SU-DHL-6 (cell line): ENCODE data around the gene NR1H4.

ENCODE experiments used
- H2AFZ ChIP-seq: fragments of 200-600 bp; sonication (generic); 2 replicates; pipeline ENCODE4 v1.6.1; 2014; ENCODE audit warnings: low read depth, mild to moderate bottlenecking, moderate library complexity, mixed read lengths, antibody characterized with exemption, low read length; ENCODE audit not compliant: severe bottlenecking
- H3F3A ChIP-seq: fragments of 200-600 bp; shearing (Covaris generic); 2 replicates; pipeline ENCODE4 v1.6.0; 2016; ENCODE audit warnings: antibody characterized with exemption, mild to moderate bottlenecking; ENCODE audit not compliant: insufficient read depth
- H3K27ac ChIP-seq: fragments of 200-600 bp; sonication (generic); 2 replicates; pipeline ENCODE4 v1.5.1; 2016; ENCODE audit warnings: low read depth, mild to moderate bottlenecking, low read length, moderate library complexity, mixed read lengths
- H3K27me3 ChIP-seq: fragments of 200-600 bp; sonication (generic), shearing (Covaris generic); 2 replicates; pipeline ENCODE4 v1.6.0; 2014; ENCODE audit warnings: mild to moderate bottlenecking, low read length
- H3K36me3 ChIP-seq: fragments of 200-600 bp; sonication (generic); 2 replicates; pipeline ENCODE4 v1.6.1; 2014; ENCODE audit warnings: mild to moderate bottlenecking, low read length, mixed read lengths
- H3K4me2 ChIP-seq: fragments of 300-600, 200-600 bp; shearing (Covaris generic), sonication (generic); 2 replicates; pipeline ENCODE4 v1.6.0; 2014; ENCODE audit warnings: low read length, low read depth, mild to moderate bottlenecking; ENCODE audit not compliant: poor library complexity, severe bottlenecking
- H3K4me3 ChIP-seq: fragments of 200-600 bp; sonication (generic); 2 replicates; pipeline ENCODE4 v1.5.1; 2014; ENCODE audit warnings: antibody characterized with exemption, low read length, mild to moderate bottlenecking, mixed read lengths; ENCODE audit not compliant: insufficient read depth, poor library complexity, severe bottlenecking
- H3K79me2 ChIP-seq: fragments of 200-600 bp; sonication (generic); 2 replicates; pipeline ENCODE4 v1.6.1; 2014; ENCODE audit warnings: mild to moderate bottlenecking, low read length, moderate library complexity; ENCODE audit not compliant: insufficient read depth
- H3K9ac ChIP-seq: fragments of 200-600 bp; sonication (generic); 2 replicates; pipeline ENCODE4 v1.7.0; 2014; ENCODE audit warnings: mild to moderate bottlenecking, low read length
- H3K9me2 ChIP-seq: fragments of 200-600 bp; sonication (generic); replicated peaks from 2 replicates; pipeline ENCODE4 v1.6.1; 2014; ENCODE audit warnings: low read length; ENCODE audit not compliant: insufficient read depth
- H3K9me3 ChIP-seq: fragments of 200-600 bp; sonication (generic); 2 replicates; pipeline ENCODE4 v1.6.1; 2014; ENCODE audit warnings: low read length, mixed read lengths; ENCODE audit not compliant: insufficient read depth
- H4K20me1 ChIP-seq: fragments of 200-600 bp; sonication (generic); 2 replicates; pipeline ENCODE4 v1.6.1; 2014; ENCODE audit warnings: low read depth, mild to moderate bottlenecking, antibody characterized with exemption, low read length, moderate library complexity, mixed read lengths
- CTCF ChIP-seq: fragments of 200-600 bp; sonication (generic); IDR thresholded peaks from one replicate; pipeline ENCODE4 v1.5.1; 2017; ENCODE audit warnings: antibody characterized with exemption, mild to moderate bottlenecking, low read length, moderate library complexity; ENCODE audit not compliant: insufficient read depth, poor library complexity, severe bottlenecking
- EZH2phosphoT487 ChIP-seq: fragments of 200-600 bp; sonication (generic), shearing (Covaris generic); conservative IDR thresholded peaks from 2 replicates; pipeline ENCODE4 v1.6.1; 2018; ENCODE audit warnings: mild to moderate bottlenecking, antibody characterized with exemption, low read length, moderate library complexity, mixed read lengths

NR1H4 gene

GRCh38 chr12:100534625-100535227 lies 61.1 kb downstream of the NR1H4 start:
- Histone ChIP-seq H2AFZ (no peak overlapping the region), H3K36me3 (no peaks in the 10 kb centered on the region), H3K9ac (no peak overlapping the region), H3K27me3 (no peaks in the 10 kb centered on the region), H3F3A (no peaks in the 10 kb centered on the region), H3K9me3 (no peaks in the 10 kb centered on the region), H3K27ac (no peak overlapping the region), H3K4me2 (no peak overlapping the region), H3K9me2 (no peaks in the 10 kb centered on the region), H3K79me2 (no peaks in the 10 kb centered on the region), H4K20me1 (no peaks in the 10 kb centered on the region), H3K4me3 (no peak overlapping the region)
- TF ChIP-seq CTCF: no peak
- TF ChIP-seq EZH2phosphoT487: no peak

- no peaks in the 10 kb centered on the region for H3K79me2 ChIP-seq
- H3K27ac ChIP-seq: no peak overlapping the region
- H2AFZ ChIP-seq: no peak overlapping the region
- H3K9me2 ChIP-seq: no peaks in the 10 kb centered on the region
- no peaks in the 10 kb centered on the region for H3F3A ChIP-seq
- no peak overlapping the region for H3K4me3 ChIP-seq
- no peaks in the 10 kb centered on the region for H3K27me3 ChIP-seq
- no peaks in the 10 kb centered on the region for H3K36me3 ChIP-seq
- H3K4me2 ChIP-seq: no peak overlapping the region
- TF ChIP-seq CTCF (no peak), EZH2phosphoT487 (no peak)
- H3K9me3 ChIP-seq: no peaks in the 10 kb centered on the region
- no peak overlapping the region for H3K9ac ChIP-seq
- H4K20me1 ChIP-seq: no peaks in the 10 kb centered on the region
These were observed 65.5 kb downstream of the NR1H4 start for GRCh38 chr12:100539202-100539601.

- no peaks in the 10 kb centered on the region for H3F3A ChIP-seq
- H3K79me2 ChIP-seq: no peaks in the 10 kb centered on the region
- no peaks in the 10 kb centered on the region for H3K36me3 ChIP-seq
- no peak overlapping the region for H3K4me3 ChIP-seq
- no peaks in the 10 kb centered on the region for H3K27me3 ChIP-seq
- no peak overlapping the region for H3K4me2 ChIP-seq
- H4K20me1 ChIP-seq: no peaks in the 10 kb centered on the region
- no peak overlapping the region for H3K27ac ChIP-seq
- no peak overlapping the region for H3K9ac ChIP-seq
- no peak for TF ChIP-seq EZH2phosphoT487
- H3K9me2 ChIP-seq: no peaks in the 10 kb centered on the region
- no peaks in the 10 kb centered on the region for H3K9me3 ChIP-seq
- H2AFZ ChIP-seq: no peak overlapping the region
These were observed 70.5 kb downstream of the NR1H4 start for GRCh38 chr12:100544165-100544564.

DNA sequence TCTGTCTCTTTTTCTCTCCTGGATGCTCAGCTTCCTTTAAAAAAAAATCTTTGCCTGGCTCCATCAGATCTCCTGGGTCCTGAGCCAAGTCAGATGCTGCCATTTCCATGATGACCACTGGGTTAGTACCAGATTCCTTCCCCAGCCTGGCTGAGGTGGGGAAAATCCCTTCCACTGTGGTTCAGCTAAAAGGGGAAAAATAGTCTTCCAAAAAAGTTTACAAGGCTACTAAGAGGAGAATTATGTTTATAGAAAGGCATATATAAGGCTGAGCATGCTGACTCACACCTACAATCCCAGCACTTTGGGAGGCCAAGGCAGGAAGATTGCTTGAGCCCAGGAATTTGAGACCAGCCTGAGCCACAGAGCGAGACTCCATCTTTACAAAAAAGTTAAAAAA lies 71.4 kb downstream of the NR1H4 start:
- no peaks in the 10 kb centered on the region for H3K9me3 ChIP-seq
- no peaks in the 10 kb centered on the region for H3K79me2 ChIP-seq
- no peak overlapping the region for H3K9ac ChIP-seq
- H3K27ac ChIP-seq: no peak overlapping the region
- no peaks in the 10 kb centered on the region for H3K9me2 ChIP-seq
- no peaks in the 10 kb centered on the region for H3K27me3 ChIP-seq
- no peaks in the 10 kb centered on the region for H4K20me1 ChIP-seq
- H3K36me3 ChIP-seq: no peaks in the 10 kb centered on the region
- no peak overlapping the region for H3K4me2 ChIP-seq
- H2AFZ ChIP-seq: no peak overlapping the region
- H3F3A ChIP-seq: no peaks in the 10 kb centered on the region
- H3K4me3 ChIP-seq: no peak overlapping the region
- TF ChIP-seq EZH2phosphoT487 (no peak), CTCF (no peak)
